Thoracic aorta (tissue), 2 donors: ENCODE measurements around the gene CRYBA4. TPM values are rescaled to one million over a fixed set of nuclear protein-coding genes. Genes with fewer than 3 reads are reported as not detected.

Experiments
- ATAC-seq: fragments of 150-250 bp; one replicate; pipeline ENCODE4 v1.8.0; 2017; ENCODE audit warnings: low read depth; ENCODE audit not compliant: insufficient number of reproducible peaks, low FRiP score
- DNase-seq: peaks from one replicate; pipeline ENCODE4 v3.0.0-alpha.2; 2020; ENCODE audit warnings: low spot score
- H3K27ac ChIP-seq, 2 donors: fragments of 200-600 bp; sonication (generic); 1 replicate in 1 of 2; 2 replicates in 1 of 2; pipeline ENCODE4 v1.5.1; 2016; ENCODE audit warnings: mild to moderate bottlenecking in 2 of 2, moderate library complexity in 2 of 2
- H3K27me3 ChIP-seq: fragments of 200-600 bp; sonication (generic); replicated peaks from 2 replicates; pipeline ENCODE4 v1.6.0; 2016; ENCODE audit warnings: mild to moderate bottlenecking; ENCODE audit not compliant: insufficient read depth
- H3K36me3 ChIP-seq: fragments of 200-600 bp; sonication (generic); one replicate; pipeline ENCODE4 v1.5.1; 2016
- H3K4me1 ChIP-seq, 2 donors: fragments of 200-600 bp; sonication (generic); 1 replicate in 1 of 2; 2 replicates in 1 of 2; pipeline versions ENCODE4 v1.5.1 to v1.6.0; 2016; ENCODE audit warnings: low read depth in 2 of 2, mild to moderate bottlenecking in 1 of 2; ENCODE audit not compliant: control insufficient read depth in 1 of 2
- H3K4me3 ChIP-seq: fragments of 200-600 bp; sonication (generic); 2 replicates; pipeline ENCODE4 v1.5.1; 2016; ENCODE audit warnings: mild to moderate bottlenecking
- H3K9me3 ChIP-seq: fragments of 200-600 bp; sonication (generic); 2 replicates; pipeline ENCODE4 v1.5.1; 2016
- total RNA-seq, 2 donors: library from RNA; depleted of rRNA; stranded (reverse); fragments of >200 nt; gene quantifications; one replicate each; pipeline versions ENCODE4 v1.1.0 to v1.2.3, GENCODE V29; 2016
- TF ChIP-seq, protein P1 (sequence below): fragments of 200-600 bp; sonication (generic); IDR thresholded peaks from one replicate; pipeline ENCODE4 v1.5.1; 2019; ENCODE audit warnings: antibody characterized with exemption

Gene CRYBA4
- total RNA-seq, 2 donors from 2014 or later, result not detected

DNA sequence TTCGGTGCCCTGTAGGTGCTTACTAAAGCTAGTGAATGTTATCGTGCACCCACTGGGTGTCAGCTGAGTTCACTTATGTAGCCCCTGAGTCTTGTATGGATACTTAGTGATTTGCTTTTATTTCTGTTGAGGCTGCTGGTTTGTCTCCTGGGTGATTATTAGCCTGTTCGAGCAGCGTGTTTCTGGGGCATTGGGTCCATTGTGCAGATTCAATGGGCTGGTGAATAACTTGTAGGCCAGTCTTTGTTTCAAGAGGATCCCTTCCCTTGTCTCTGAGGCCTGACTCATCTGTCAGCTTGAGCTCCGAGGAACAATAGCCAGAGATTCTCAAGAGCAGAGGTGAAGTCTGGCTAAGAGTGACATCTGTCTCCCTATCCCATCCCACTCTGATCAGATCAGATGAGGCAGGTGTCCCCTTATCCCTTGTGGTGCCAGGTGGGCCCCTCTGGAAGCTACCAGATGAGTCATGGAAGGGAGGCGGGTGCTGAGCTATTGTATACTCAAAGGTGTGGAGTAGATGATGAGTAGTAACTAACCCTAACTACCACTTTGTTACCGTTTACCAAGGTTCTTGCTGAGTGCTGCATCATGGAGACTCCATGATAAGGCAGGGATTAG lies 39.3 kb downstream of the CRYBA4 start:
- TF ChIP-seq, protein P1, sequence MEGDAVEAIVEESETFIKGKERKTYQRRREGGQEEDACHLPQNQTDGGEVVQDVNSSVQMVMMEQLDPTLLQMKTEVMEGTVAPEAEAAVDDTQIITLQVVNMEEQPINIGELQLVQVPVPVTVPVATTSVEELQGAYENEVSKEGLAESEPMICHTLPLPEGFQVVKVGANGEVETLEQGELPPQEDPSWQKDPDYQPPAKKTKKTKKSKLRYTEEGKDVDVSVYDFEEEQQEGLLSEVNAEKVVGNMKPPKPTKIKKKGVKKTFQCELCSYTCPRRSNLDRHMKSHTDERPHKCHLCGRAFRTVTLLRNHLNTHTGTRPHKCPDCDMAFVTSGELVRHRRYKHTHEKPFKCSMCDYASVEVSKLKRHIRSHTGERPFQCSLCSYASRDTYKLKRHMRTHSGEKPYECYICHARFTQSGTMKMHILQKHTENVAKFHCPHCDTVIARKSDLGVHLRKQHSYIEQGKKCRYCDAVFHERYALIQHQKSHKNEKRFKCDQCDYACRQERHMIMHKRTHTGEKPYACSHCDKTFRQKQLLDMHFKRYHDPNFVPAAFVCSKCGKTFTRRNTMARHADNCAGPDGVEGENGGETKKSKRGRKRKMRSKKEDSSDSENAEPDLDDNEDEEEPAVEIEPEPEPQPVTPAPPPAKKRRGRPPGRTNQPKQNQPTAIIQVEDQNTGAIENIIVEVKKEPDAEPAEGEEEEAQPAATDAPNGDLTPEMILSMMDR, result no peak
- no peaks in the 10 kb centered on the region for H3K36me3 ChIP-seq
- DNase-seq (no peak), ATAC-seq (no peak)
- H3K9me3 ChIP-seq, result no peaks in the 10 kb centered on the region
- H3K4me3 ChIP-seq, result no peak overlapping the region
- H3K4me1 ChIP-seq, result peaks cover 22 to 24% of the 10 kb centered on the region in 2 donors
- H3K27ac ChIP-seq, result no peak overlapping the region
- peaks cover 7% of the 10 kb centered on the region for H3K27me3 ChIP-seq

DNA sequence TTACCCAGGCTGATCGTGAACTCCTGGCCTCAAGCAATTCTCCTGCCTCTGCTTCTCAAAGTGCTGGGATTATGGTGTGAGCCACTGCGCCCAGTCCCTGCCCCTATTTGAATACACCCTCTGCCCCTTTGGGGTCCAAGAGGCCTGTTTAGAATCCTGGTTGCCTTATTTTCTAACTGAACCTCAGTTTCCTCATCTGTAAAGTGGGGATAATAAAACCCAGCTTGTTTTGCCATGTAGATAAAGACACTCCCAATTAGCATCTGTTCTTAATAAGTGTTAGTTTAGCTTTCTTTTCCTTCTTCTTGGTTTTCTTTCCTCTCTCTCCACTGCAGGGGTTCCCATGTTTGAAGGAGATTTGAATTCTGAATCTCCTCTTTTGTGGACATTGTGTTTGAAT lies 40.4 kb downstream of the CRYBA4 start:
- no peak for ATAC-seq
- Histone ChIP-seq H3K4me1 (peaks cover 18 to 21% of the 10 kb centered on the region in 2 donors), H3K27me3 (peaks cover 7% of the 10 kb centered on the region), H3K4me3 (no peak overlapping the region), H3K36me3 (no peaks in the 10 kb centered on the region), H3K9me3 (no peaks in the 10 kb centered on the region), H3K27ac (no peak overlapping the region)
- DNase-seq, result no peak
- TF ChIP-seq, protein P1, result no peak

DNA sequence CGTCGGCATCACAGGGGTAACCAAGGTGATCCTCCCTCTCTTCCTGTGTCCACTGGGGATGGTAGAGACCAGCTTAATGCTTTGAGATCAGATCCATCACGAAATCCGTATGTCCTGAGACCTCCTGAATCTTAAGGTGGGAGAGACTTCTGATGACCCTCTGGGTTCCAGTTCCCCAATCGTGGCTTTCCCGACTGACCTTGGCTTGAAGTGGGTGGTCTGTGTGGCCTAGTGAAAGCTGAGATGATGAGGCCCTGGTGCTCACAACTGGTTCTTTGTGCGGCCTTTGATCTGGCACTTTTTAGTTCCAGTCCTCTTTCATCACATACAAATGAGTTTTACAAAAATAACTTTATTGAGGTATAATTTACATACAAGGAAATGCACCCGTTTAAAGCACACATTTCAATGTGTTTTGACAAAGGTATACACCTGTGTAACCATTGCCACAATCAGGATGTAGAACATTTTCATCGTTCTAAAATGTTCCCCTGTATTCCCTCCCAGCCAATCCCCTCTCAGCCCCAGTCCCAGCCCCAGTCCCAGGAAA lies 41.7 kb downstream of the CRYBA4 start:
- Histone ChIP-seq H3K9me3 (no peaks in the 10 kb centered on the region), H3K27ac (no peak overlapping the region), H3K36me3 (no peaks in the 10 kb centered on the region), H3K4me3 (no peak overlapping the region), H3K27me3 (peaks cover 2% of the 10 kb centered on the region), H3K4me1 (peaks cover 6 to 9% of the 10 kb centered on the region in 2 donors)
- ATAC-seq (no peak), DNase-seq (no peak)
- TF ChIP-seq, protein P1, result no peak

DNA sequence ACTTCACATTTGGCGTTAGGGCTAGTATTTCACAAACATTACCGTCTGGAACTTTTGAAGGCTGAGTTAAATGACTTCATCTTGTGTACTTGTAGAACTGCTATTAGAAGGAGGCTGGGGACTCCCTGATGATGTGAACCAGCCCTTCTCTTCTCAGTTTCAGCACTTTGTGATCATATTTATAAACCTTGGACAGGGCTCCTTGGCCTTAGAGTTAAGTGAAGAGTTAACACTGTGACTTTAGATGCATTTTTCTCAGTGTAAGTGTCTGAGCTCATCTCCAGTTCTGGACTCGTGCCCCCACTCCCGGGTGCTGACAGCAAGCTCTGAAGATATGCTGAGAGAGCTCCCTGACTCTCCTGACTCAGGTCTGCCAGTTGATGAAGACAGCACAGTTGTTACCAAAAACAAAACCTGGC lies 44.1 kb downstream of the CRYBA4 start:
- H3K27me3 ChIP-seq, result no peaks in the 10 kb centered on the region
- TF ChIP-seq, protein P1, result no peak

DNA sequence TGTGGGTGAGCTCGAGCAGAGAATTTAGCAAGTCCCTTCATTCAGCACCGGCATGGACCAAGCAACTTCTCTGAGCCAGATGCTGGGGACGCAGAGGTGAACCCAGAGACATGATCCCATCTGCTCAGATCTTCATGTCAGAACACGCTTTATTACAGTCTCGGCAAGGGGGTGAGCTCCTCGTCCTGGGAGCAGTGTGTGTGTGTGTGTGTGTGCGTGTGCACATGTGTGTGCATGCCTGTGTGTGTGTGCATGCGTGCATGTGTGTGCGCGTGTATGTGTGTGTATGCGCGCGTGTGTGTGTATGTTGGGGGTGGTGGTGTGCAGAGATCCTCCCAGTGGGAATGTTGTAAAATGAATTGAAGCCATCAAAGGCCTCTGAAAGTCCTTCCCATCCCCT lies 45.4 kb downstream of the CRYBA4 start:
- TF ChIP-seq, protein P1, result no peak
- no peak for DNase-seq
- ATAC-seq, result no peak
- no peak overlapping the region for H3K4me3 ChIP-seq
- H3K9me3 ChIP-seq, result no peaks in the 10 kb centered on the region
- no peaks in the 10 kb centered on the region for H3K27me3 ChIP-seq
- no peaks in the 10 kb centered on the region for H3K36me3 ChIP-seq
- peaks cover 3 to 5% of the 10 kb centered on the region in 2 donors for H3K4me1 ChIP-seq
- no peak overlapping the region for H3K27ac ChIP-seq

More for the DNA sequence above, 44.1 kb downstream of the CRYBA4 start:
- H3K27ac ChIP-seq, result no peak overlapping the region
- H3K4me1 ChIP-seq, result no peaks in the 10 kb centered on the region
- no peaks in the 10 kb centered on the region for H3K36me3 ChIP-seq
- ATAC-seq, result no peak
- H3K4me3 ChIP-seq, result no peak overlapping the region
- no peaks in the 10 kb centered on the region for H3K9me3 ChIP-seq
- no peak for DNase-seq
